Neural progenitor cell (in vitro differentiated cells): ENCODE measurements around the gene WDR12.

ENCODE experiments used
- EZH2 ChIP-seq: fragments of 200-600 bp; sonication (generic); IDR thresholded peaks from 2 replicates; pipeline ENCODE4 v1.6.1; 2017; ENCODE audit warnings: antibody characterized with exemption, mild to moderate bottlenecking, moderate library complexity
- EZH2phosphoT487 ChIP-seq: fragments of 200-600 bp; sonication (generic); IDR thresholded peaks from 2 replicates; pipeline ENCODE4 v1.6.1; 2017; ENCODE audit warnings: antibody characterized with exemption
- TF ChIP-seq, protein P1 (sequence below): fragments of 200-600 bp; sonication (generic); IDR thresholded peaks from 2 replicates; pipeline ENCODE4 v1.5.1; 2017; ENCODE audit warnings: antibody characterized with exemption, mild to moderate bottlenecking

DNA sequence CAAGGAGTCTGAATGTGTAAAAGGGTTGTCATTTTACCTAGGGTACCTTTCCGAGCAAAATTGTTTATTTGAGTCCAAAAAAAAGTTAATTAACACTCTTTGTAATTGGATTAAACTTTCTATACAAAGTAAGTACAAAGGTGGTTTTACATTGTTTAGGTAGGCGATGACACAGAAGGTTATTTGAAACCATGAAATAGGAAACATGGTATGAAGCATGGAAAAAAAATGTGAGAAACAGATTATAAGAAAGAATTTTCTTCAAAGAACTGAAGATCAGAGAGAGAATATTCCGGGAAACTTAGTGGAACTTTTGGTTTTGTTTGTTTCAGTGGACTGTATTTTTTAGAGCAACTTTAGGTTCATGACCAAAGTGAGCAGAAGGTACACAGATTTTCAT is 33.3 kb upstream of the WDR12 start:
- TF ChIP-seq, protein P1, sequence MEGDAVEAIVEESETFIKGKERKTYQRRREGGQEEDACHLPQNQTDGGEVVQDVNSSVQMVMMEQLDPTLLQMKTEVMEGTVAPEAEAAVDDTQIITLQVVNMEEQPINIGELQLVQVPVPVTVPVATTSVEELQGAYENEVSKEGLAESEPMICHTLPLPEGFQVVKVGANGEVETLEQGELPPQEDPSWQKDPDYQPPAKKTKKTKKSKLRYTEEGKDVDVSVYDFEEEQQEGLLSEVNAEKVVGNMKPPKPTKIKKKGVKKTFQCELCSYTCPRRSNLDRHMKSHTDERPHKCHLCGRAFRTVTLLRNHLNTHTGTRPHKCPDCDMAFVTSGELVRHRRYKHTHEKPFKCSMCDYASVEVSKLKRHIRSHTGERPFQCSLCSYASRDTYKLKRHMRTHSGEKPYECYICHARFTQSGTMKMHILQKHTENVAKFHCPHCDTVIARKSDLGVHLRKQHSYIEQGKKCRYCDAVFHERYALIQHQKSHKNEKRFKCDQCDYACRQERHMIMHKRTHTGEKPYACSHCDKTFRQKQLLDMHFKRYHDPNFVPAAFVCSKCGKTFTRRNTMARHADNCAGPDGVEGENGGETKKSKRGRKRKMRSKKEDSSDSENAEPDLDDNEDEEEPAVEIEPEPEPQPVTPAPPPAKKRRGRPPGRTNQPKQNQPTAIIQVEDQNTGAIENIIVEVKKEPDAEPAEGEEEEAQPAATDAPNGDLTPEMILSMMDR, result no peak
- no peak for TF ChIP-seq EZH2phosphoT487
- TF ChIP-seq EZH2, result no peak
